Measurements from ENCODE around the gene WWC1.

- TF ChIP-seq POLR2AphosphoS5 (IDR thresholded peaks at IDR 0.05; ENCODE audit: low read depth, low read length) (no peak), TAF1 (IDR thresholded peaks at IDR 0.05; ENCODE audit: low read depth, low read length) (no peak)
Observed at GRCh38 chr5:168368854-168369253, 77.4 kb downstream of the WWC1 start.

Measured in GM12891 (cell line).